NOMO-1 (cell line): Measurements from ENCODE around the gene KCNMA1.

Source experiments
- DNase-seq, 2 experiments: peaks; one replicate each; lab custom pipeline; 2025; ENCODE audit not compliant: unreplicated experiment in 2 of 2; lab: John Stamatoyannopoulos, UW

KCNMA1 gene

GRCh38 chr10:77385315-77385714 lies 252.3 kb downstream of the KCNMA1 start:
- DNase-seq: no peak

GRCh38 chr10:77383861-77384553 lies 253.6 kb downstream of the KCNMA1 start:
- no peak for DNase-seq

GRCh38 chr10:77381750-77382149 lies 255.9 kb downstream of the KCNMA1 start:
- DNase-seq: no peak

GRCh38 chr10:77380723-77381122 lies 256.9 kb downstream of the KCNMA1 start:
- DNase-seq: no peak

- DNase-seq: peak in 1 of 2 experiments; percentile 5
Measured at GRCh38 chr10:77380191-77380590, 257.4 kb downstream of the KCNMA1 start.

- DNase-seq: no peak
Measured at GRCh38 chr10:77378366-77379349, 258.9 kb downstream of the KCNMA1 start.

- DNase-seq: no peak
Measured at GRCh38 chr10:77377678-77378352, 259.8 kb downstream of the KCNMA1 start.

GRCh38 chr10:77377034-77377433 lies 260.6 kb downstream of the KCNMA1 start:
- no peak for DNase-seq

- no peak for DNase-seq
Measured at GRCh38 chr10:77374189-77374656, 263.4 kb downstream of the KCNMA1 start.

GRCh38 chr10:77371848-77372799 lies 265.5 kb downstream of the KCNMA1 start:
- no peak for DNase-seq

GRCh38 chr10:77371421-77371820 lies 266.2 kb downstream of the KCNMA1 start:
- DNase-seq: no peak

- no peak for DNase-seq
Measured at GRCh38 chr10:77368006-77368405, 269.6 kb downstream of the KCNMA1 start.

GRCh38 chr10:77363210-77363609 lies 274.4 kb downstream of the KCNMA1 start:
- no peak for DNase-seq

- no peak for DNase-seq
Measured at GRCh38 chr10:77361831-77362230, 275.8 kb downstream of the KCNMA1 start.

- no peak for DNase-seq
Measured at GRCh38 chr10:77361426-77361825, 276.2 kb downstream of the KCNMA1 start.

GRCh38 chr10:77360835-77361234 lies 276.8 kb downstream of the KCNMA1 start:
- no peak for DNase-seq

- no peak for DNase-seq
Measured at GRCh38 chr10:77359950-77360520, 277.6 kb downstream of the KCNMA1 start.

- no peak for DNase-seq
Measured at GRCh38 chr10:77359287-77359691, 278.3 kb downstream of the KCNMA1 start.

GRCh38 chr10:77358656-77359055 lies 279.0 kb downstream of the KCNMA1 start:
- no peak for DNase-seq
